ENCODE measurements around the gene TM9SF3.

DNA sequence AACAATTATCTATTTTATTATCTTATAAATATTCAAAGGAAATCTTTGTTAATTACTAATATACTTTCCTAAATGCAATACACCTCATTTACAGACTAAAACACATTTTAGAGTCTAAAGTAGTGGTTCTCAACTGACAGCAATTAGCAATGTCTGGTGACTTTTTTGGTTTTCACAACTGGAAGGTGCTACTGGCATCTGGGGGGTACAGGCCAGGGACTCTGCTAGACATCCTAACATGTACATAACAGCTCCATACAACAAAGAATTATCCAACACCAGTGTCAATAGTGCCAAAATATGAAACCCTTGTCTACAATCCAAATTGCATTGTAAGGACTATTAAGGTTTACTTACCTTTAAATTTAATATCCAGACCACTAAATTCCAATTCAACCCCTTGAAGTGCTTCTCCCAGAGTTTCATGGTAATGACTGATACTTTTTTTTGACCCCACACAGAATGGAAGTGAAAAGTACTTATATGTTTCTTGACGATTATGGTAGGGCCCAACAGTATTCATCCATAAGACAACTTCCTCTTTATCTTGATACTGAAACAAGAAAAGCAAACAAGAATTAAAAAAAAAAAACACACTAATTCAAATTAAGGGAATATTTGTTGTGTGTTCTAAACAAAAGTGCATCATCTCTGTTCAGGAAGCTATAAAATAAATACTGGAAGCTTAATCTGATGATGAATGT lies 10.4 kb downstream of the TM9SF3 start:
- TF ChIP-seq POLR2A (IDR thresholded peaks at IDR 0.05), result no peak
- TF ChIP-seq, protein P1, sequence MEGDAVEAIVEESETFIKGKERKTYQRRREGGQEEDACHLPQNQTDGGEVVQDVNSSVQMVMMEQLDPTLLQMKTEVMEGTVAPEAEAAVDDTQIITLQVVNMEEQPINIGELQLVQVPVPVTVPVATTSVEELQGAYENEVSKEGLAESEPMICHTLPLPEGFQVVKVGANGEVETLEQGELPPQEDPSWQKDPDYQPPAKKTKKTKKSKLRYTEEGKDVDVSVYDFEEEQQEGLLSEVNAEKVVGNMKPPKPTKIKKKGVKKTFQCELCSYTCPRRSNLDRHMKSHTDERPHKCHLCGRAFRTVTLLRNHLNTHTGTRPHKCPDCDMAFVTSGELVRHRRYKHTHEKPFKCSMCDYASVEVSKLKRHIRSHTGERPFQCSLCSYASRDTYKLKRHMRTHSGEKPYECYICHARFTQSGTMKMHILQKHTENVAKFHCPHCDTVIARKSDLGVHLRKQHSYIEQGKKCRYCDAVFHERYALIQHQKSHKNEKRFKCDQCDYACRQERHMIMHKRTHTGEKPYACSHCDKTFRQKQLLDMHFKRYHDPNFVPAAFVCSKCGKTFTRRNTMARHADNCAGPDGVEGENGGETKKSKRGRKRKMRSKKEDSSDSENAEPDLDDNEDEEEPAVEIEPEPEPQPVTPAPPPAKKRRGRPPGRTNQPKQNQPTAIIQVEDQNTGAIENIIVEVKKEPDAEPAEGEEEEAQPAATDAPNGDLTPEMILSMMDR (IDR thresholded peaks at IDR 0.05), result no peak
